A204.1 (cell line): ENCODE data around the gene PBX4.

Experiments
- FAIRE-seq: peaks from 2 replicates; lab custom pipeline; 2012; peaks lifted over from hg19 to GRCh38; lab: Jason Lieb, UNC

The PBX4 gene

GRCh38 chr19:19554074-19555023 lies 64.1 kb downstream of the PBX4 start:
- FAIRE-seq = no peak

DNA sequence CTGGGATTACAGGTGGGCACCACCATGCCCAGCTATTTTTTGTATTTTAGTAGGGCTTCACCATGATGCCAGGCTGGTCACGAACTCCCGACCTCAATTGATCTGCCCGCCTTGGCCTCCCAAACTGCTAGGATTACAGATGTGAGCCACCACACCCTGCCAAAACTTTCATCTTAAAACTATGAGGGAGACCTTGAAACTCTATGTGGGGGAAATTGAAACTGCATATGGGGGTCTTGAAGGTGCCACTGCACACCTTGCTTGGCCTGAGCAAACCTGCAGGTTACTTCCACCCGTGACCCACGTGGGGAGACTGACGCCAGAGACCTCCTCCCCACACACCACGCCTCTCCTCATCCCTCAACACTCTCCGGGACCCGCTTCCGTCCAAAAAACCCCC lies 64.8 kb downstream of the PBX4 start:
- FAIRE-seq = no peak

GRCh38 chr19:19552798-19553197 lies 65.7 kb downstream of the PBX4 start:
- FAIRE-seq = no peak

DNA sequence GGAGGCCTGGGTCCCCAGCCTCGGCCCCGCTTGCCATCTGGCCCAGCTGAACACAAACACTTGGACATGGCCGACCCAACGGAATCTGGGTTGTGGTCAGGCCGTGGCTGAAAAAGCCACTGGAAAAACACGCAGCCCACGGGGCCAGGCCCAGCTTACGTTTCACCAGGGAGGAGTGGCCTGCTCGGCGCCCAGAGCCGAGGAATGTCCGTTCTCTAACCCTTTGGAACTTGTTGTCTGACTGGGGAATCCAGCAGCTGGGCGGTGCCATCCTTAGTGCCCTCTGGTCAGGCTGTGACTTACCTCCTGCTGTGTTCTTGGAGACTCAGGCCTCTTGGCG lies 66.7 kb downstream of the PBX4 start:
- FAIRE-seq = no peak

- FAIRE-seq = no peak
These were observed 67.3 kb downstream of the PBX4 start for GRCh38 chr19:19550972-19551852.

DNA sequence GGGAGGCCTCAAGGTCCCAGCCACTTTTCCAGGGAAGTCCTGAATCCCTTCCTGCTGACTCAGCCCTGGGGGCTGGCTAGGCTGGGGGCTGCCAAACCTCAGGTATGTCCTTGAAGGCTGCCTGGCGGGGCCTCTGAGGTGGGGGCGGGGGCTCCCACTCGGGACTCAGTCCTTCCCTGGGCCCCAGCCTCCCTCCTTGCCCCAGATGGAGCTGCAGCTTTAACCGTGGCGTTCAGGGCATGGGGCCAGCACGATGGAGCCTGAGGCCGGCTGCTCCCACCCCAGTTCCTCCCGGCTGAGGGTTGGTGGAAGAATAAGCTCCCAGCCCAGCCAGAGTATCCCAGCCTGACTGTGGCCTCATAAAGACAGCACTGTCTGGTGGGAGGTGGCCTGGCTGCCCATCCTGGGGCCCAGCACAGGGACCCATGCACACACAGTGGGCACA lies 68.0 kb downstream of the PBX4 start:
- FAIRE-seq = no peak

GRCh38 chr19:19549804-19550464 lies 68.6 kb downstream of the PBX4 start:
- no peak for FAIRE-seq

- no peak for FAIRE-seq
These were observed 69.3 kb downstream of the PBX4 start for GRCh38 chr19:19548915-19549759.

- no peak for FAIRE-seq
These were observed 70.7 kb downstream of the PBX4 start for GRCh38 chr19:19547674-19548336.

DNA sequence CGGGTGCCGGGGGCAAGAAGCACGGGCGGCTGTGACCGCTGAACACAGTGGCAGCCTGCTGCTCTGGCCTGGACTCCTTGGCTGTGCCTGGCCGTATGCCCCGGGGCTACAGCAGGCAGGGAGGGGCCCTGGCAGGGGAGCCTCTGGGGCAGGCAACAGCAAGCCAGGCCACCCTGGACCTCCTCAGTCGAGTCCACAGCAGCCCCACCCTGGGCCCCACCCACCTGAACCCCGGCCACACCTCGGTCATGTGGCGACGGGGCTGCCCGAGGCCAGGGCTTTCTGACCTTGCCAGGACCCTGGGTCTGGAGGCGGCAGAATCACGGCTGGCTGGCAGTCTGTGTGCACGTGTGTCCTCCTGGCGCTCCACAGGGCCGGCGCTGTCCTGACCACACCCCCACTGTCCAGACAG lies 71.7 kb downstream of the PBX4 start:
- no peak for FAIRE-seq

DNA sequence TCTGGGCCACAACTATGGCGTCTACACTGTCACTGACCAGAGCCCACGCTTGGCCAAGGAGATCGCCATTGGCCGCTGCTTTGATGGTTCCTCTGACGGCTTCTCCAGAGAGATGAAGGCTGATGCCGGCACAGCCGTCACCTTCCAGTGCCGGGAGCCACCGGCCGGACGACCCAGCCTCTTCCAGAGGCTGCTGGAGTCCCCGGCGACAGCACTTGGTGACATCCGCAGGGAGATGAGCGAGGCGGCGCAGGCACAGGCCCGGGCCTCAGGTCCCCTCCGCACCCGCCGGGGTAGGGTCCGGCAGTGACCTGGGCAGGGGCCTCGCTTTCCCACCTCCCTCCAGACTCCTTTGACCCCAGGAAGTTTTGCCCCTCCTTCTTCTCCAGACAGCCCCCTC lies 72.8 kb downstream of the PBX4 start:
- FAIRE-seq = no peak

DNA sequence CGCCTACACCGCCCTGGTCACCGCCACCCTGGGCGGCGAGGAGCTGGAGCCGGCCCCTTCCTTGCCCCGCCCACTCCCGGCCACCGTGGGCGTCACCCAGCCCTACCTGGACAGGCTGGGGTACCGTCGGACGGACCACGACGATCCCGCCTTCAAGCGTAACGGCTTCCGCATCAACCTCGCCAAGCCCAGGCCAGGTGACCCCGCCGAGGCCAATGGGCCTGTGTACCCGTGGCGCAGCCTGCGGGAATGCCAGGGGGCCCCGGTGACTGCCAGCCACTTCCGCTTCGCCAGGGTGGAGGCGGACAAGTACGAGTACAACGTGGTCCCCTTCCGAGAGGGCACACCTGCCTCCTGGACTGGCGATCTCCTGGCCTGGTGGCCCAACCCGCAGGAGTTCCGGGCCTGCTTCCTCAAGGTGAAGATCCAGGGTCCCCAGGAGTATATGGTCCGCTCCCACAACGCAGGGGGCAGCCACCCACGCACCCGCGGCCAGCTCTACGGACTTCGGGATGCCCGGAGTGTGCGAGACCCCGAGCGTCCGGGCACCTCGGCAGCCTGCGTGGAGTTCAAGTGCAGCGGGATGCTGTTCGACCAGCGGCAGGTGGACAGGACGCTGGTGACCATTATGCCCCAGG lies 73.4 kb downstream of the PBX4 start:
- FAIRE-seq = no peak

DNA sequence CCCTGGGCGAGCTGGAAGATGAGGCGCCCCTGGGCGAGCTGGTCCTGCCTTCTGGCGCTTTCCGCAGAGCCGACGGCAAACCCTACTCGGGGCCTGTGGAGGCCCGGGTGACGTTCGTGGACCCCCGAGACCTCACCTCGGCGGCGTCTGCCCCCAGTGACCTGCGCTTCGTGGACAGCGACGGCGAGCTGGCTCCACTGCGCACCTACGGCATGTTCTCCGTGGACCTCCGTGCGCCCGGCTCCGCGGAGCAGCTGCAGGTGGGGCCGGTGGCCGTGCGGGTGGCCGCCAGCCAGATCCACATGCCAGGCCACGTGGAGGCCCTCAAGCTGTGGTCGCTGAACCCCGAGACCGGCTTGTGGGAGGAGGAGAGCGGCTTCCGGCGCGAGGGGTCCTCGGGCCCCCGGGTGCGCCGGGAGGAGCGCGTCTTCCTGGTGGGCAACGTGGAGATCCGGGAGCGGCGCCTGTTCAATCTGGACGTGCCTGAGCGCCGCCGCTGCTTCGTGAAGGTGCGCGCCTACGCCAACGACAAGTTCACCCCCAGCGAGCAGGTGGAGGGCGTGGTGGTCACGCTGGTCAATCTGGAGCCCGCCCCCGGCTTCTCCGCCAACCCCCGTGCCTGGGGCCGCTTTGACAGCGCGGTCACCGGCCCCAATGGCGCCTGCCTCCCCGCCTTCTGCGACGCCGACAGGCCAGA lies 74.1 kb downstream of the PBX4 start:
- FAIRE-seq = no peak

GRCh38 chr19:19543640-19544039 lies 74.8 kb downstream of the PBX4 start:
- no peak for FAIRE-seq

DNA sequence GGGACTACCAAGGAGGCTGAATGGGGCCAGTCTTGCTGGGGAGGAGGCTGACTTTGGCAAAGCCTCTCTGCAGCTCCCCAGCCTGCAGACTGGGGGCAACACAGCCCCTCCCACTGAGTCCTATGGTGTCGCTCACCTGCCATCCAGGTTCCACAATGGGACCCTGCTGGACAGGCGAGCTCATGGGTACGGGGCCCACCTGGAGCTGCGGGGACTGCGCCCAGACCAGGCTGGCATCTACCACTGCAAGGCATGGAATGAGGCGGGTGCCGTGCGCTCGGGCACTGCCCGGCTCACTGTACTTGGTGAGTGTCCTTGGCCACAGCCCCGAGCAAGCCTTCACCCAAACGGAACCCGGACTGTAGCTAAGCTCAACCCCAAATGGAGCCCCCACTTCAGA lies 75.4 kb downstream of the PBX4 start:
- FAIRE-seq = no peak

GRCh38 chr19:19542507-19542906 lies 76.0 kb downstream of the PBX4 start:
- no peak for FAIRE-seq

DNA sequence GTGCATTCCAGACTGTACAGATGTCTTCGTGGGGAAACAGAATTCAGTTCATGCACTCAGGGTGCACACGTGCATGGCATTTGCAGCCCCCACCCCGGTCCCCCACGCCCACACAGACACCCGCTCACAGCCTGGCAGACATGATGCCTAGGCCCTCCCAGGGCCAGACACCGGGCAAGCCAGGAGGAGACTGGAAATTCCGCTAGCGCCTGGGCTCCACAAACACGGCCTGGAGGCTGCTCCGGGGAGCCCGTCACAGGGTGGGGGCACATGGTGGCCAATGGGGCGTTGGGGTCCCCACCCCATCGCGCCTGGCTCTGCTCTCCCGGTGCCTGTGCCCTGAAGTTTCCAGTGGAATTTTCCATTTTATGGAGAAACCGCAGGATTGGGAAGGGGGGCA lies 76.9 kb downstream of the PBX4 start:
- FAIRE-seq = no peak

GRCh38 chr19:19540715-19541515 lies 77.6 kb downstream of the PBX4 start:
- no peak for FAIRE-seq

DNA sequence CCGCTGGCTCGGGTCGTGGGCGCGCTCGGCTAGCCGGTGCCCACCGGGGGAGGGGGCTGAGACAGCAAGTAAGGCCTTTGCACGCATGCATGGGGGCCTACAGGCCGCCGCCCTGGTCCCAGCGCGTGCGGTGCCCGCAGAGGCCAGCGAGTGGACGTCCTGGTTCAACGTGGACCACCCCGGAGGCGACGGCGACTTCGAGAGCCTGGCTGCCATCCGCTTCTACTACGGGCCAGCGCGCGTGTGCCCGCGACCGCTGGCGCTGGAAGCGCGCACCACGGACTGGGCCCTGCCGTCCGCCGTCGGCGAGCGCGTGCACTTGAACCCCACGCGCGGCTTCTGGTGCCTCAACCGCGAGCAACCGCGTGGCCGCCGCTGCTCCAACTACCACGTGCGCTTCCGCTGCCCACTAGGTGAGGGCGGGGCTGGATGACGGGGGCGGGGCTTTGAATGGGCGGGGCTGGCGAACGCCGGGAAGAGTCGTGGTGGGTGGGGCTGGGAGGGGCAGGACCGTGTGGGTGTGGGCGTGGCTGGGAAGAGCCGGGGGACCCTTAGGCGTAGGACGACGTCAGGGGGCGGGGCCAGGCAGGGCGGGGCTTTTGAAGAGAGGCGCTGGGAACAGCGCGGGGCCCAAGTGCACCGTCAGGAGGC lies 78.3 kb downstream of the PBX4 start:
- no peak for FAIRE-seq
